ENCODE measurements around the gene TRIM38.

The TRIM38 gene

GRCh38 chr6:25987845-25988244 lies 25.2 kb downstream of the TRIM38 start:
- no peaks in the 10 kb centered on the region for H3K27me3 ChIP-seq (ENCODE audit: insufficient read depth, poor library complexity, severe bottlenecking)
- H3K27ac ChIP-seq (replicated peaks) = no peak overlapping the region
- TF ChIP-seq SPI1 (IDR thresholded peaks at IDR 0.05; ENCODE audit: borderline replicate concordance, low read depth) = no peak
- TF ChIP-seq, protein P1, sequence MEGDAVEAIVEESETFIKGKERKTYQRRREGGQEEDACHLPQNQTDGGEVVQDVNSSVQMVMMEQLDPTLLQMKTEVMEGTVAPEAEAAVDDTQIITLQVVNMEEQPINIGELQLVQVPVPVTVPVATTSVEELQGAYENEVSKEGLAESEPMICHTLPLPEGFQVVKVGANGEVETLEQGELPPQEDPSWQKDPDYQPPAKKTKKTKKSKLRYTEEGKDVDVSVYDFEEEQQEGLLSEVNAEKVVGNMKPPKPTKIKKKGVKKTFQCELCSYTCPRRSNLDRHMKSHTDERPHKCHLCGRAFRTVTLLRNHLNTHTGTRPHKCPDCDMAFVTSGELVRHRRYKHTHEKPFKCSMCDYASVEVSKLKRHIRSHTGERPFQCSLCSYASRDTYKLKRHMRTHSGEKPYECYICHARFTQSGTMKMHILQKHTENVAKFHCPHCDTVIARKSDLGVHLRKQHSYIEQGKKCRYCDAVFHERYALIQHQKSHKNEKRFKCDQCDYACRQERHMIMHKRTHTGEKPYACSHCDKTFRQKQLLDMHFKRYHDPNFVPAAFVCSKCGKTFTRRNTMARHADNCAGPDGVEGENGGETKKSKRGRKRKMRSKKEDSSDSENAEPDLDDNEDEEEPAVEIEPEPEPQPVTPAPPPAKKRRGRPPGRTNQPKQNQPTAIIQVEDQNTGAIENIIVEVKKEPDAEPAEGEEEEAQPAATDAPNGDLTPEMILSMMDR (IDR thresholded peaks at IDR 0.05; ENCODE audit: insufficient read depth, low read length) = no peak
- TF ChIP-seq REST (IDR thresholded peaks at IDR 0.05; ENCODE audit: insufficient replicate concordance, low read depth) = no peak
- no peak for TF ChIP-seq GABPA (IDR thresholded peaks at IDR 0.05; ENCODE audit: low read depth)
- TF ChIP-seq POLR2AphosphoS5 (IDR thresholded peaks at IDR 0.05; ENCODE audit: low read depth) = no peak
- DNase-seq (ENCODE audit: low read depth in 1 of 2, low spot score in 1 of 2) = no peak
- no peak overlapping the region for H3K4me3 ChIP-seq (replicated peaks; ENCODE audit: insufficient read depth, low read length)

GRCh38 chr6:25990172-25990873 lies 27.7 kb downstream of the TRIM38 start:
- H3K27me3 ChIP-seq (ENCODE audit: insufficient read depth, poor library complexity, severe bottlenecking) = no peaks in the 10 kb centered on the region
- no peak overlapping the region for H3K4me3 ChIP-seq (replicated peaks; ENCODE audit: insufficient read depth, low read length)
- H3K27ac ChIP-seq (replicated peaks) = no peak overlapping the region
- DNase-seq (ENCODE audit: low read depth in 1 of 2, low spot score in 1 of 2) = no peak
- no peak for TF ChIP-seq SPI1 (IDR thresholded peaks at IDR 0.05; ENCODE audit: borderline replicate concordance, low read depth)
- TF ChIP-seq REST (IDR thresholded peaks at IDR 0.05; ENCODE audit: insufficient replicate concordance, low read depth) = no peak
- TF ChIP-seq, protein P1 (IDR thresholded peaks at IDR 0.05; ENCODE audit: insufficient read depth, low read length) = no peak
- TF ChIP-seq GABPA (IDR thresholded peaks at IDR 0.05; ENCODE audit: low read depth) = no peak

- peak overlapping the region; percentile 47 for H3K4me3 ChIP-seq (replicated peaks; ENCODE audit: insufficient read depth, low read length)
- TF ChIP-seq GABPA (IDR thresholded peaks at IDR 0.05; ENCODE audit: low read depth) (no peak), POLR2AphosphoS5 (IDR thresholded peaks at IDR 0.05; ENCODE audit: low read depth) (peak; percentile 82), SPI1 (IDR thresholded peaks at IDR 0.05; ENCODE audit: borderline replicate concordance, low read depth) (peak; percentile 87)
- no peaks in the 10 kb centered on the region for H3K27me3 ChIP-seq (ENCODE audit: insufficient read depth, poor library complexity, severe bottlenecking)
- H3K27ac ChIP-seq (replicated peaks) = peak overlapping the region; percentile 98
- peak; percentile 67 to 91 for DNase-seq (ENCODE audit: low read depth in 1 of 2, low spot score in 1 of 2)
These were observed 29.3 kb downstream of the TRIM38 start for GRCh38 chr6:25991785-25992412.

- TF ChIP-seq POLR2AphosphoS5 (IDR thresholded peaks at IDR 0.05; ENCODE audit: low read depth) = peak; percentile 59
- TF ChIP-seq REST (IDR thresholded peaks at IDR 0.05; ENCODE audit: insufficient replicate concordance, low read depth) = no peak
- TF ChIP-seq, protein P1 (IDR thresholded peaks at IDR 0.05; ENCODE audit: insufficient read depth, low read length) = peak; percentile 89
- TF ChIP-seq SPI1 (IDR thresholded peaks at IDR 0.05; ENCODE audit: borderline replicate concordance, low read depth) = peak; percentile 97
- H3K27ac ChIP-seq (replicated peaks) = peak overlapping the region; percentile 98
- peak; percentile 74 to 94 for DNase-seq (ENCODE audit: low read depth in 1 of 2, low spot score in 1 of 2)
- H3K4me3 ChIP-seq (replicated peaks; ENCODE audit: insufficient read depth, low read length) = peak overlapping the region; percentile 47
- H3K27me3 ChIP-seq (ENCODE audit: insufficient read depth, poor library complexity, severe bottlenecking) = no peaks in the 10 kb centered on the region
These were observed 30.1 kb downstream of the TRIM38 start for GRCh38 chr6:25992413-25993340.
